HepG2 (cell line): ENCODE measurements around the gene DLG5. TPM values are rescaled to one million over a fixed set of nuclear protein-coding genes. Genes with fewer than 3 reads are reported as not detected.
A peak's percentile ranks its signal among the peaks of the same experiment; 100 is the strongest.

Experiments
- BORCS8-MEF2B ChIP-seq: sonication (generic); formaldehyde crosslinking; IDR thresholded peaks from 2 replicates; pipeline ENCODE4 v1.8.0; 2022; ENCODE audit warnings: mild to moderate bottlenecking, missing genetic modification reagents
- GFI1 ChIP-seq: sonication (generic); formaldehyde crosslinking; IDR thresholded peaks from 2 replicates; pipeline ENCODE4 v1.5.0; 2020; ENCODE audit warnings: missing genetic modification reagents, mild to moderate bottlenecking, borderline replicate concordance
- MAF1 ChIP-seq: sonication (generic); formaldehyde crosslinking; IDR thresholded peaks from 2 replicates; pipeline ENCODE4 v1.5.0; 2020; ENCODE audit warnings: missing genetic modification reagents, borderline replicate concordance
- NFE2L2 ChIP-seq: fragments of 150-350 bp; IDR thresholded peaks from 2 replicates; pipeline ENCODE4 v1.6.1; 2014; ENCODE audit warnings: low read length
- PHF5A ChIP-seq: IDR thresholded peaks from one replicate; pipeline ENCODE4 v1.6.1; 2018; ENCODE audit warnings: low read depth, missing genetic modification reagents; ENCODE audit not compliant: unreplicated experiment
- PPARG ChIP-seq: conservative IDR thresholded peaks from 2 replicates; pipeline ENCODE4 v1.6.1; 2016; ENCODE audit warnings: missing biosample characterization, missing genetic modification reagents
- SIN3B ChIP-seq: fragments of 150-350 bp; IDR thresholded peaks from 2 replicates; pipeline ENCODE4 v1.6.1; 2014; ENCODE audit warnings: low read length
- SP1 ChIP-seq, 2 experiments: fragments of 450-650 bp in 1 of 2; sonication (generic) in 1 of 2; formaldehyde crosslinking in 1 of 2; IDR thresholded peaks; 2 replicates each; pipeline versions ENCODE4 v1.4.0 to v1.6.1; 2016 to 2020; ENCODE audit warnings: missing genetic modification reagents in 1 of 2
- ZNF17 ChIP-seq: sonication (generic); formaldehyde crosslinking; IDR thresholded peaks from 2 replicates; pipeline ENCODE4 v1.5.0; 2020; ENCODE audit warnings: mild to moderate bottlenecking, missing genetic modification reagents
- ZNF331 ChIP-seq: sonication (generic); formaldehyde crosslinking; IDR thresholded peaks from 2 replicates; pipeline ENCODE4 v1.4.0; 2020; ENCODE audit warnings: missing genetic modification reagents
- ZNF350 ChIP-seq: sonication (generic); formaldehyde crosslinking; IDR thresholded peaks from 2 replicates; pipeline ENCODE4 v1.4.0; 2020; ENCODE audit warnings: mild to moderate bottlenecking, low read depth, missing genetic modification reagents, borderline replicate concordance
- ZNF496 ChIP-seq: sonication (generic); formaldehyde crosslinking; IDR thresholded peaks from 2 replicates; pipeline ENCODE4 v1.8.1; 2023; ENCODE audit warnings: mild to moderate bottlenecking, moderate library complexity, missing genetic modification reagents; ENCODE audit not compliant: insufficient replicate concordance
- ZNF7 ChIP-seq: IDR thresholded peaks from 2 replicates; pipeline ENCODE4 v1.6.1; 2016; ENCODE audit warnings: missing biosample characterization, missing genetic modification reagents
- ZNF746 ChIP-seq: sonication (generic); formaldehyde crosslinking; IDR thresholded peaks from 2 replicates; pipeline ENCODE4 v1.8.0; 2022; ENCODE audit warnings: mild to moderate bottlenecking, missing genetic modification reagents
- ZNF850 ChIP-seq: sonication (generic); formaldehyde crosslinking; conservative IDR thresholded peaks from 2 replicates; pipeline ENCODE4 v1.9.0; 2021; ENCODE audit warnings: mild to moderate bottlenecking, missing genetic modification reagents
- polyA plus RNA-seq, 8 experiments: library from polyadenylated mRNA; depleted of rRNA in 3 of 8; stranded (reverse) in 7 of 8; unstranded in 1 of 8; fragments of >200 nt; fragmentation: Illumina TruSeq in 4 of 8; extraction: Trizol in 4 of 8; gene quantifications; 2 replicates each; pipeline versions ENCODE4 v1.2.1 to v1.2.3, GENCODE V29; 2011 to 2016; ENCODE audit warnings: low read depth in 4 of 8, missing spikeins in 1 of 8, mixed read lengths in 1 of 8; ENCODE audit not compliant: insufficient read depth in 1 of 8
- total RNA-seq, 5 experiments: library from RNA; depleted of rRNA; stranded (reverse); fragments of >200 nt; fragmentation: Illumina TruSeq; extraction: Trizol; gene quantifications; 2 replicates each; pipeline ENCODE4 v1.2.3, GENCODE V29; 2016; ENCODE audit warnings: low read depth in 1 of 5
- TF ChIP-seq, protein P1 (sequence below): sonication (generic); formaldehyde crosslinking; IDR thresholded peaks from 2 replicates; pipeline ENCODE4 v1.5.0; 2020; ENCODE audit warnings: mild to moderate bottlenecking, missing genetic modification reagents
- TF ChIP-seq, protein P2 (sequence below), 2 experiments: sonication (generic) in 1 of 2; formaldehyde crosslinking in 1 of 2; IDR thresholded peaks; 2 replicates each; pipeline versions ENCODE4 v1.4.0 to v1.6.1; 2016 to 2020; ENCODE audit warnings: borderline replicate concordance in 1 of 2, low read depth in 1 of 2, mild to moderate bottlenecking in 1 of 2, missing genetic modification reagents in 1 of 2
- TF ChIP-seq, protein P3 (sequence below): sonication (generic); formaldehyde crosslinking; IDR thresholded peaks from 2 replicates; pipeline ENCODE4 v1.4.0; 2020; ENCODE audit warnings: missing genetic modification reagents
- TF ChIP-seq, protein P4 (sequence below): sonication (generic); formaldehyde crosslinking; IDR thresholded peaks from 2 replicates; pipeline ENCODE4 v1.4.0; 2020; ENCODE audit warnings: missing genetic modification reagents, borderline replicate concordance

DLG5 gene
- total and polyA plus RNA-seq, 2 of the 13 experiments (the other 11 are each of a cell fraction or from before 2014, with no cell fraction given): 15.5 to 18.2 TPM

DNA sequence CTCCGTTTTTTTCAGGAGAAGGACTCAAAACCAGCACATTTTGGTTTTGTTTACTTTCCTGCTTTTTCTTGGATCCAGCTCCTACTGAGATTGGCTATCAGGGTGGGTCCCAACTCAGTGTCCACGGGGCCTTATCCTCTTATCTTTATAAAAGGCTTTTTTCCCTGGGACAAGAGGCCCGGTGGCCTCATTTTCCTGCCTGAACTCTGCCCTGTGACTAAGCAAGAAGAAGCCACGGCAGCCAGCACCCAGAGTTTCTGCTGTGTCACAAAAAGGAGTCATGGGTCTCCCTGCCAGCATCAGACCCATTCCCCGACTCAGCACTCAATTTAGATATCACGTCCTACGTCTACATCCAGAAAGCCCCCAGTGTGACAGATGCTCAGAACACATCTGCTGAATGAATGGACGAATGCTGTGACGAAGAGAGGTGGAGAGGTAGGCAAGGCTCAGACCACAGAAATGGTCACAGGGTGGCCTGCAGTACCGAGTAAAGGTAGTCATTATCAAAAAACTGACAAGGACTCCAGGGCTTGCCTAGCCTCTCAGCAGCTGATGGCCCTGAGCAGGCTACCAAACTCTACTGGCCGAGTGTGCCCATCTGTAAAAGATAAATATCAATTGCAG lies 16.7 kb downstream of the DLG5 start (continued):
- TF ChIP-seq, protein P1, sequence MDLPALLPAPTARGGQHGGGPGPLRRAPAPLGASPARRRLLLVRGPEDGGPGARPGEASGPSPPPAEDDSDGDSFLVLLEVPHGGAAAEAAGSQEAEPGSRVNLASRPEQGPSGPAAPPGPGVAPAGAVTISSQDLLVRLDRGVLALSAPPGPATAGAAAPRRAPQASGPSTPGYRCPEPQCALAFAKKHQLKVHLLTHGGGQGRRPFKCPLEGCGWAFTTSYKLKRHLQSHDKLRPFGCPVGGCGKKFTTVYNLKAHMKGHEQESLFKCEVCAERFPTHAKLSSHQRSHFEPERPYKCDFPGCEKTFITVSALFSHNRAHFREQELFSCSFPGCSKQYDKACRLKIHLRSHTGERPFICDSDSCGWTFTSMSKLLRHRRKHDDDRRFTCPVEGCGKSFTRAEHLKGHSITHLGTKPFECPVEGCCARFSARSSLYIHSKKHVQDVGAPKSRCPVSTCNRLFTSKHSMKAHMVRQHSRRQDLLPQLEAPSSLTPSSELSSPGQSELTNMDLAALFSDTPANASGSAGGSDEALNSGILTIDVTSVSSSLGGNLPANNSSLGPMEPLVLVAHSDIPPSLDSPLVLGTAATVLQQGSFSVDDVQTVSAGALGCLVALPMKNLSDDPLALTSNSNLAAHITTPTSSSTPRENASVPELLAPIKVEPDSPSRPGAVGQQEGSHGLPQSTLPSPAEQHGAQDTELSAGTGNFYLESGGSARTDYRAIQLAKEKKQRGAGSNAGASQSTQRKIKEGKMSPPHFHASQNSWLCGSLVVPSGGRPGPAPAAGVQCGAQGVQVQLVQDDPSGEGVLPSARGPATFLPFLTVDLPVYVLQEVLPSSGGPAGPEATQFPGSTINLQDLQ (CRISPR knock-in tag): no peak
- TF ChIP-seq, protein P2, sequence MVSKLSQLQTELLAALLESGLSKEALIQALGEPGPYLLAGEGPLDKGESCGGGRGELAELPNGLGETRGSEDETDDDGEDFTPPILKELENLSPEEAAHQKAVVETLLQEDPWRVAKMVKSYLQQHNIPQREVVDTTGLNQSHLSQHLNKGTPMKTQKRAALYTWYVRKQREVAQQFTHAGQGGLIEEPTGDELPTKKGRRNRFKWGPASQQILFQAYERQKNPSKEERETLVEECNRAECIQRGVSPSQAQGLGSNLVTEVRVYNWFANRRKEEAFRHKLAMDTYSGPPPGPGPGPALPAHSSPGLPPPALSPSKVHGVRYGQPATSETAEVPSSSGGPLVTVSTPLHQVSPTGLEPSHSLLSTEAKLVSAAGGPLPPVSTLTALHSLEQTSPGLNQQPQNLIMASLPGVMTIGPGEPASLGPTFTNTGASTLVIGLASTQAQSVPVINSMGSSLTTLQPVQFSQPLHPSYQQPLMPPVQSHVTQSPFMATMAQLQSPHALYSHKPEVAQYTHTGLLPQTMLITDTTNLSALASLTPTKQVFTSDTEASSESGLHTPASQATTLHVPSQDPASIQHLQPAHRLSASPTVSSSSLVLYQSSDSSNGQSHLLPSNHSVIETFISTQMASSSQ (IDR thresholded peaks at IDR 0.05; ENCODE audit: low read depth): no peak
- TF ChIP-seq, protein P2 (CRISPR knock-in tag; IDR thresholded peaks at IDR 0.05; ENCODE audit: borderline replicate concordance): peak; percentile 74; the same call in 1 of the 2 replicates
- TF ChIP-seq BORCS8-MEF2B (CRISPR knock-in tag) (peak; percentile 48; the same call in 1 of the 2 replicates), SP1 (IDR thresholded peaks at IDR 0.05) (no peak), SP1 (CRISPR knock-in tag; IDR thresholded peaks at IDR 0.05) (no peak), ZNF350 (CRISPR knock-in tag) (peak; percentile 17; the same call in 1 of the 2 replicates), ZNF850 (no peak), NFE2L2 (peak; percentile 84), ZNF331 (peak; percentile 21; the same call in 1 of the 2 replicates), MAF1 (no peak), ZNF7 (CRISPR knock-in tag) (peak; percentile 24; the same call in 1 of the 2 replicates), ZNF496 (CRISPR knock-in tag) (no peak), SIN3B (no peak), PHF5A (no peak), ZNF17 (CRISPR knock-in tag) (no peak), PPARG (CRISPR knock-in tag) (peak; percentile 30; the same call in 1 of the 2 replicates), GFI1 (CRISPR knock-in tag) (peak; percentile 85; the same call in 1 of the 2 replicates), ZNF746 (no peak)
- TF ChIP-seq, protein P3, sequence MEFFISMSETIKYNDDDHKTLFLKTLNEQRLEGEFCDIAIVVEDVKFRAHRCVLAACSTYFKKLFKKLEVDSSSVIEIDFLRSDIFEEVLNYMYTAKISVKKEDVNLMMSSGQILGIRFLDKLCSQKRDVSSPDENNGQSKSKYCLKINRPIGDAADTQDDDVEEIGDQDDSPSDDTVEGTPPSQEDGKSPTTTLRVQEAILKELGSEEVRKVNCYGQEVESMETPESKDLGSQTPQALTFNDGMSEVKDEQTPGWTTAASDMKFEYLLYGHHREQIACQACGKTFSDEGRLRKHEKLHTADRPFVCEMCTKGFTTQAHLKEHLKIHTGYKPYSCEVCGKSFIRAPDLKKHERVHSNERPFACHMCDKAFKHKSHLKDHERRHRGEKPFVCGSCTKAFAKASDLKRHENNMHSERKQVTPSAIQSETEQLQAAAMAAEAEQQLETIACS (CRISPR knock-in tag): no peak
- TF ChIP-seq, protein P4, sequence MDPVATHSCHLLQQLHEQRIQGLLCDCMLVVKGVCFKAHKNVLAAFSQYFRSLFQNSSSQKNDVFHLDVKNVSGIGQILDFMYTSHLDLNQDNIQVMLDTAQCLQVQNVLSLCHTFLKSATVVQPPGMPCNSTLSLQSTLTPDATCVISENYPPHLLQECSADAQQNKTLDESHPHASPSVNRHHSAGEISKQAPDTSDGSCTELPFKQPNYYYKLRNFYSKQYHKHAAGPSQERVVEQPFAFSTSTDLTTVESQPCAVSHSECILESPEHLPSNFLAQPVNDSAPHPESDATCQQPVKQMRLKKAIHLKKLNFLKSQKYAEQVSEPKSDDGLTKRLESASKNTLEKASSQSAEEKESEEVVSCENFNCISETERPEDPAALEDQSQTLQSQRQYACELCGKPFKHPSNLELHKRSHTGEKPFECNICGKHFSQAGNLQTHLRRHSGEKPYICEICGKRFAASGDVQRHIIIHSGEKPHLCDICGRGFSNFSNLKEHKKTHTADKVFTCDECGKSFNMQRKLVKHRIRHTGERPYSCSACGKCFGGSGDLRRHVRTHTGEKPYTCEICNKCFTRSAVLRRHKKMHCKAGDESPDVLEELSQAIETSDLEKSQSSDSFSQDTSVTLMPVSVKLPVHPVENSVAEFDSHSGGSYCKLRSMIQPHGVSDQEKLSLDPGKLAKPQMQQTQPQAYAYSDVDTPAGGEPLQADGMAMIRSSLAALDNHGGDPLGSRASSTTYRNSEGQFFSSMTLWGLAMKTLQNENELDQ (CRISPR knock-in tag): no peak
